LNCAP (cell line): ENCODE data around the gene MEGF9.

Experiments used
- CTCF ChIP-seq: fragments of 450-650 bp; IDR thresholded peaks from 2 replicates; pipeline ENCODE4 v1.5.1; 2017; ENCODE audit warnings: mild to moderate bottlenecking

Gene MEGF9

GRCh38 chr9:120592210-120592609 lies 122.1 kb downstream of the MEGF9 start:
- no peak for TF ChIP-seq CTCF

GRCh38 chr9:120587328-120587727 lies 126.9 kb downstream of the MEGF9 start:
- no peak for TF ChIP-seq CTCF

- TF ChIP-seq CTCF, result no peak
Observed at GRCh38 chr9:120583958-120584369, 130.3 kb downstream of the MEGF9 start.

GRCh38 chr9:120580051-120580896 lies 134.0 kb downstream of the MEGF9 start, which contains the start of gene CDK5RAP2:
Gene CDK5RAP2, minus strand, starts transcription at chr9:120580167. Its CDS starts 189 bp downstream, at chr9:120579978.
- TF ChIP-seq CTCF, result no peak

- no peak for TF ChIP-seq CTCF
Observed at GRCh38 chr9:120579139-120580050, 134.9 kb downstream of the MEGF9 start.

GRCh38 chr9:120574473-120574872 lies 139.8 kb downstream of the MEGF9 start:
- no peak for TF ChIP-seq CTCF

GRCh38 chr9:120572472-120572871 lies 141.8 kb downstream of the MEGF9 start:
- TF ChIP-seq CTCF, result no peak
